HFFc6 (cell line): ENCODE results near the gene CUX1. TPM values are rescaled to one million over a fixed set of nuclear protein-coding genes. Genes with fewer than 3 reads are reported as not detected.

Source experiments
- DNase-seq: peaks from one replicate; pipeline ENCODE4 v3.0.0-alpha.2; 2018
- H3K27ac Mint-ChIP-seq: 2 replicates; pipeline ENCODE4 v1.8.0; 2020; ENCODE audit warnings: mild to moderate bottlenecking, mixed read lengths
- H3K27me3 Mint-ChIP-seq: 2 replicates; pipeline ENCODE4 v1.8.0; 2021; ENCODE audit warnings: mild to moderate bottlenecking, moderate library complexity, mixed read lengths; ENCODE audit not compliant: insufficient read depth
- H3K36me3 Mint-ChIP-seq: 2 replicates; pipeline ENCODE4 v1.8.0; 2021; ENCODE audit warnings: low read depth, mixed read lengths
- H3K4me1 Mint-ChIP-seq: 2 replicates; pipeline ENCODE4 v1.8.0; 2020; ENCODE audit warnings: low read depth, mixed read lengths
- H3K4me3 Mint-ChIP-seq: 2 replicates; pipeline ENCODE4 v1.8.0; 2020; ENCODE audit warnings: mild to moderate bottlenecking, moderate library complexity, mixed read lengths
- H3K9me3 Mint-ChIP-seq: 2 replicates; pipeline ENCODE4 v1.8.0; 2020; ENCODE audit warnings: mild to moderate bottlenecking, mixed read lengths
- total RNA-seq, 6 experiments: library from RNA; stranded (reverse); fragmentation: NEBNext Ultra II Directional; extraction: Animal tissue kit (Norgen Biotek cat#: 25700); gene quantifications; 2 replicates in 1 of 6; 3 replicates in 5 of 6; pipeline ENCODE4 v1.2.3, GENCODE V29; 2021
- TF ChIP-seq, protein P1 (sequence below): fragments of 200-600 bp; sonication (generic); IDR thresholded peaks from 2 replicates; pipeline ENCODE4 v1.5.0; 2021; ENCODE audit warnings: antibody characterized with exemption, mild to moderate bottlenecking

The CUX1 gene
- total RNA-seq, 6 experiments from 2014 or later, result 46.9 to 64.2 (median 51.6) TPM

DNA sequence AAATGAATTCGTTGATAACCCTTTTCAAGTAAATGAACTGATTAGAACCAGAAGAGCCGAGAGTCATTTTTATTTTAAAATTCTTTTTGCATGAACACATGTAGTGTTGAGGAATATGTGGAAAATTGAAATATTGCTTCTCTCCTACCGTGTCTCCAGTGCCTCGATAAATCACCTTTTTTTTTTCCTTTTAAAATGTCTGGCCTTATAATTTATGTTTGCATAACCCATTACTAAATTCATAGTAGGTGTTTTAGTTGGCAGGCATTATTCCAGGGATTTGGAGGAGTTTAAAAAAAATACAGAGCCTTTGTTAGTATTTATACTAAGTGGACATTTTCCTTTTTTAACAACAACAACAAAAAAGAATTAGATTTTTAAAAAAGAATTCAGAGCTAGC is 115.6 kb downstream of the CUX1 start:
- Mint-ChIP-seq H3K27ac (no peak overlapping the region), H3K36me3 (peaks cover 29% of the 10 kb centered on the region), H3K4me3 (no peak overlapping the region), H3K9me3 (peaks cover 7% of the 10 kb centered on the region), H3K27me3 (no peaks in the 10 kb centered on the region; the same call in 1 of the 2 replicates), H3K4me1 (peaks cover 52% of the 10 kb centered on the region)
- TF ChIP-seq, protein P1, sequence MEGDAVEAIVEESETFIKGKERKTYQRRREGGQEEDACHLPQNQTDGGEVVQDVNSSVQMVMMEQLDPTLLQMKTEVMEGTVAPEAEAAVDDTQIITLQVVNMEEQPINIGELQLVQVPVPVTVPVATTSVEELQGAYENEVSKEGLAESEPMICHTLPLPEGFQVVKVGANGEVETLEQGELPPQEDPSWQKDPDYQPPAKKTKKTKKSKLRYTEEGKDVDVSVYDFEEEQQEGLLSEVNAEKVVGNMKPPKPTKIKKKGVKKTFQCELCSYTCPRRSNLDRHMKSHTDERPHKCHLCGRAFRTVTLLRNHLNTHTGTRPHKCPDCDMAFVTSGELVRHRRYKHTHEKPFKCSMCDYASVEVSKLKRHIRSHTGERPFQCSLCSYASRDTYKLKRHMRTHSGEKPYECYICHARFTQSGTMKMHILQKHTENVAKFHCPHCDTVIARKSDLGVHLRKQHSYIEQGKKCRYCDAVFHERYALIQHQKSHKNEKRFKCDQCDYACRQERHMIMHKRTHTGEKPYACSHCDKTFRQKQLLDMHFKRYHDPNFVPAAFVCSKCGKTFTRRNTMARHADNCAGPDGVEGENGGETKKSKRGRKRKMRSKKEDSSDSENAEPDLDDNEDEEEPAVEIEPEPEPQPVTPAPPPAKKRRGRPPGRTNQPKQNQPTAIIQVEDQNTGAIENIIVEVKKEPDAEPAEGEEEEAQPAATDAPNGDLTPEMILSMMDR, result no peak
- no peak for DNase-seq

DNA sequence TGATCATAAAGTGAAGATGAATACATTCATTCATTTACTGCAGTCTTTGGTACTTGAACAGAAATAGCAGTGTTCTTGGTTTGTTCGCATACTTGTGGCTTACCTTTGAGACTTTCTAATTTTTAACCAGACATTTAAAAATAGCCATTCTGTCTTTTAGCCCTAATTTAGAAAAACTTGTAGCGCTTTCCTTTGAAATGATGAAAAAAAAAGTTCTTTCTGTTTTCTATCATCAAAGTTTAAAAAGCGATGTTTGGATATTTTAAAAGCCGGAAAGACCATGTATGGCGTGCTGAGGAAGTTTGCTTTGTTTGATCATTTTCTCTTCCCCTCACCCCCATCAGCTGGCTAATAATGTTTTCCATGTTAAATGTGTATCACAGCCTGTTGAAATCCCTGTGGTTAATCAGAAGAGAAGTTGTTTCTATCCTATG is 116.3 kb downstream of the CUX1 start:
- H3K4me1 Mint-ChIP-seq, result peaks cover 55% of the 10 kb centered on the region
- H3K4me3 Mint-ChIP-seq, result peak overlapping the region; percentile 80

DNA sequence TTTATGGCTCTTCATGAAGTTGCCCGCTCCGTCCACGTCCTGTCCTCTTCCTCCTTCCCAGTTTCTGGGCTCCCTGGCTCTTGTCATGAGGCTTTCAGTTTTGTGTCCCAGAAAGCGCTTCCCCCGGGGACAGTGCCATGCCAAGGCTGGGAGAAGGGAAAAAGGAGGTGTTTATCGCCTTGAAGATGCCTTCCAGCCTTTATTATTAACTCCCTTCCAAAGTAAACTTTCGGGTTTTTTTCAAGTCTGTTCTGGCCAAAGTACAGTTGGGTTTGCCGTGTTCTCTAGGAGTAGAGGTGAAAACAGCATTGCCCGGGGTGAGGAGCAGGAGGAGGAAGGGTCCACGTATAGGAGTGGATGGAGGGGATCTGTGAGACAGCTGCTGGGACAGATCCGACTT is 117.2 kb downstream of the CUX1 start:
- peaks cover 36% of the 10 kb centered on the region for H3K36me3 Mint-ChIP-seq
- peaks cover 55% of the 10 kb centered on the region for H3K4me1 Mint-ChIP-seq
- TF ChIP-seq, protein P1, result no peak
- H3K27ac Mint-ChIP-seq, result peak overlapping the region; percentile 86
- H3K4me3 Mint-ChIP-seq, result peak overlapping the region; percentile 80
- no peaks in the 10 kb centered on the region; the same call in 1 of the 2 replicates for H3K27me3 Mint-ChIP-seq
- DNase-seq, result no peak
- peaks cover 7% of the 10 kb centered on the region for H3K9me3 Mint-ChIP-seq

More for the DNA sequence above, 116.3 kb downstream of the CUX1 start:
- H3K9me3 Mint-ChIP-seq, result peaks cover 7% of the 10 kb centered on the region
- H3K27ac Mint-ChIP-seq, result peak overlapping the region; percentile 86
- no peaks in the 10 kb centered on the region; the same call in 1 of the 2 replicates for H3K27me3 Mint-ChIP-seq
- H3K36me3 Mint-ChIP-seq, result peaks cover 32% of the 10 kb centered on the region
- DNase-seq, result no peak
- TF ChIP-seq, protein P1, result no peak

DNA sequence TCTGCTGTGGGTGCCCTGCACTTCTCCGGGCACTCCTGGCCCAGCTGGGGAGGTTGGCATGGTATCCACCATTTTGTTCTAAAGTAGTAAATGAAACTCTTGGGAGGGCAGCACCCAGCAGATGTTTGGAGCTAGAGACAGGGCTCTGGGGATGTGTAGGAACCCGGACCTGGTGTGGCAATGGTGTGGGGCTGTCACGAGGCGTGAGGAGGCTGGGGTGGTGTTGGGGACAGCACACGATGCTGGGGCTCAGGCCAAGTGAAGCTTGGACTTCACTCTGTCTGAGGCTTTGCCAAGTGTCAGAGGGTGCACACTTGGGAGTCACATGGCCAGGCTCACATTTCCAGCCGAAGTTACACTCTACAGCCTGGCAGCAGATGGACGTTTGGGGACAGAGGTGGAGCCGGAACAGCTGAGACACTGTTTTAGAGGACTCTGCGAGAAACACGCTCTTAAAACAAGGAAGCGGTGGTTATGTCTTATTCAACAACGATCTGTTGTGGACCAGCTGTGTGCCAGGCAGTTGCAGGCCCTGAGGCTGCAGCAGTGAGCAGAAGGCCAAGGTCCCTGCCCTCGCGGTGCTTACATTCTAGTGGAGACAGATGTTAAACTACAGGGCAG is 118.2 kb downstream of the CUX1 start:
- Mint-ChIP-seq H3K27ac (peak overlapping the region; percentile 97), H3K4me3 (peak overlapping the region; percentile 85; the same call in 1 of the 2 replicates), H3K9me3 (peaks cover under 1% of the 10 kb centered on the region; the same call in 1 of the 2 replicates), H3K27me3 (no peaks in the 10 kb centered on the region; the same call in 1 of the 2 replicates), H3K36me3 (peaks cover 30% of the 10 kb centered on the region), H3K4me1 (peaks cover 56% of the 10 kb centered on the region)
- no peak for DNase-seq
- TF ChIP-seq, protein P1, result no peak

DNA sequence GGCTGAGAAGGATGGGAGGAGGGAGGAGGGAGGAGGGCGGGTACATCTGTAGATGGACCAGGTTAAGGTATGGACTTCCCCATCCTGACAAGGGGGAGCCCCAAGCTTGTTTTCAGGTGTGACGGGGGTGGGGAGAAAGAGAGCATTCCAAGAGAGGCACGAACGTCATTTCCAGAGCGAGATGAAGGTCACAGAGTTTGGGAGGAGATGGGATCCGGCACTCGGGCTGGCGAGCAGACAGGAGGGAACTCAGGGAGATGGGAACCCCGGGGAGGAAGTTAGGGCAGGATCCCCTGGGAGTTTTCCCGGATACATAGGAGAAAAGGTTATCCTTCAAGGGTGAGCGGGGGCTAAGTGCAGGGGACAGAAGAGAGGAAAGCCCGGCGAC is 118.8 kb downstream of the CUX1 start:
- TF ChIP-seq, protein P1, result no peak
- Mint-ChIP-seq H3K27ac (peak overlapping the region; percentile 97), H3K27me3 (no peaks in the 10 kb centered on the region; the same call in 1 of the 2 replicates), H3K4me3 (peak overlapping the region; percentile 85; the same call in 1 of the 2 replicates), H3K36me3 (peaks cover 26% of the 10 kb centered on the region), H3K9me3 (no peaks in the 10 kb centered on the region), H3K4me1 (peaks cover 62% of the 10 kb centered on the region)
- DNase-seq, result no peak
